ENCODE measurements around the gene NGEF.

The NGEF gene

DNA sequence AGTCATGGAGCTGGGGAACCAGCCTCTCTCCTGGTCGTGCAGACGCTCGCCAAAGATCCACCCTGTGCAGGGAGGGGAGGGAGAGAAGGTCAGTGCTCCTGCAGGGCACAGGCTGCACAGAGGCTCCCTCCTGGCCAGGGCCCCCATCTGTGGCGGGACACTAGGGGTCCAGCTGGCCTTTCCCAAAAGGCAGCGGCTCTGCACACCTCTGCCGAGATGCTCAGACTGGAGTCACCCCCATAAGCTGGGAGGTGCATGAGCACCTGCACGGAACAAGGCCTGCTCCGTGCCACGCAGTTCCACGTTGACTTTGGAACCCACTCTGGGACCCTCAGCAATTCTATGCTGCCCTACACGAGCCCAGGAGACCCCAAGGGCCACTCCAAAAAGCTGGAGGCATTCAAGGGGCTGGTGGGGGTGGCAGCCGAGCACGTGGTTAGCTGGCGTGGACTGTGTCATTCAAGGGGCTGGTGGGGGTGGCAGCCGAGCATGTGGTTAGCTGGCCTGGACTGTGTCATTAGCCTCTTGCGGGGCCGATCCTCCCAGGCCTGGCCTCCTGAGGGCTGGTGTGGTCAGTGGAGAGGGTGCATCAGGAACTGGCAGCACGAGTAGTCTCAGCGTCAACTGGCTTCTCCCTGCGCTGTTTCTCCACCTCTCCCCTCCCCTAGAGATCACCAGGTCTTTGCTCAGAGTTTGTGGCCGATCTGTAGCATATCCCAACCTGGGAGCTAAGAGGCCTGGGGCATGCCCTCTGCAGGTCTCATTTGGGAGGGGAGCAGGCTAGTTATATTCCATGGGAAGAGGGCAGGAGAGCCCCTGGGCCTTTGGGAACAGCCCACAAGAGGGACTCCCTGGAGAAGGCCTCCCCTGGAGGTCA is 133.2 kb downstream of the NGEF start:
- DNase-seq, result no peak

DNA sequence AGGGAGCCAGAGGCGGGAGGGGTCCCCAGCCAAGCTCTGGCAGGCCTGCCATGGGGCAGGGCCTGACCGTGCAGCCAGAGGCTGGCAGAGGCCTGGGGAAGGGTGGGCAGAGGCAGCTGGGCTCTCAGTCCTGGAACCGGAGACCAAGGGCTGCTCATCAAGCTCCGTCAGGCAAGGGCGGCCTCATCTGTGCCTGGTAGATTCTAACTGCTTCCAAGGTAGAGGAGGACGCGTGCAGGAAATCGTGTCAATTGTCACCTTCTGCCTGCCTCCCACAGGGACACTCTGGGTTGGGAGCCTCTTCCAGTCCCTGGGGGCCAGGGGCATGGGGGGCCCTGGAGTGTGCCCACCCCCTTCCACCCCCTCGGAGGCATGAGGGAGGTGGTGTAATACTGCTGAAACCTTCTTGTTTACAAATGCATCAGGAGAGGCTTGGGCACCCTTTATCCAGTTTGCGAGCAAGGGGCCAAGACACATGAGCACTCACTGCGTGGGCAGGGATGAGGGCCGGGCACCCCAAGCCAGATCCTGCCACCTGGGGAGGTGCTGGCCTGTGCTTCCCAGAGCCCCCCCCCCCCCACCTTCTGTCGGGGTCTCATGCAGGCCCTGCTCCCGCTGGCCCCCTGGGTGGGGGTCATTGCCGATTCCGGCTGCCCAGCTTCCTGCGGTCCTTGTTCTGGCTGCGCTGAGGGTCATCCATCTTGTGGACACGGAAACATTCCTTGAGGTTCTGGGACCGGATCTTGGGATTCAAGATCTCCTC is 134.0 kb downstream of the NGEF start:
- DNase-seq, result no peak

DNA sequence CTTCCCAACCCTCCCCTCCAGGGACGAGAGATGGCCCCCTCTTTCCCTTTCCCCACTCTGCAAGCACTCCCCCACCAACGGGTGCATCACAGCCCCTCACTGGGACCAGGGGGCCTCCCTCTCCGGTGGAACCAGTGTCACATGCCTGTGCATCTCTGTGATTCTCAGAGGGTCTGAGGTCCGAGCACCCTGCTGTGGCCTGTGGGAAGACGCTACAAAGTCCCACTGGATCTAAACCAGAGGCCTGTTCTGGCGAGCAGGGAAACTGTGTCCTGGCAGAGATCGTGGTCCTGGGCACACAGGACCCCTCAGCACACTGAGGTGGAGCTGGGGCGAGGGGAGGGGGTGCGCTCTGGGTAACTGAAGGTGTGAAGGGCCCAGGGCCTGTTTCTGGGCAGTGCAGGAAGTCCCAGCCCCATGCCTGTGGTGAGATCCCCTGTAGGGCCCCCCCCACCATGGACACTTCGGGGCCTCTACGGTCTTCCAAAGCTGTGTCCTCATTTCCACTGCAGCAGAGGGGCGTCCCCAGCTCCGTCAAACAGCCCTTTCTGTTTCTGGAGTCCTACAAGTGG is 135.0 kb downstream of the NGEF start:
- no peak for DNase-seq

DNA sequence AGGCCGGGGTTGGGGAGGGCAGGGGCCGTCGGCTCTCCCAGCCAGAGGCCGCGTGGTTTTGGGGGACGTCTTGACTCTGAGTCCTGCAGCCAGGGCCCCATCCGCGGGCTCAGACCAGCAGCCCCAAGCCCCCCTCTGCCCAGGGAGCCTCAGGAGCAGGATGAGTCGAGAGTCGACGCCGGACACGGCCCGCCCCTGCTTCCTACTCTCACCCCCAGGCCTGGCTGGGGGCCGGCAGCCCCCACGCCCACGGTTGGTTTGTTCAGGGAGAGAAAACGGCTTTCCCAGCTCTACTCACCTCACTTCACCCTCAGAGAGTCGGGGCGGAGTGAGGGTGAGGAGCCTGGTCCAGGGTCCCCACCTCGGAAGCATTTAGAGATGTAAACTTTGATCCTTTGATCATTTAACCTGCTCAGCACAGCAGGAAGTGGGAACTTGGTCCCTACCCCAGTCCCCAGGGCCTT is 136.0 kb downstream of the NGEF start:
- DNase-seq, result no peak

DNA sequence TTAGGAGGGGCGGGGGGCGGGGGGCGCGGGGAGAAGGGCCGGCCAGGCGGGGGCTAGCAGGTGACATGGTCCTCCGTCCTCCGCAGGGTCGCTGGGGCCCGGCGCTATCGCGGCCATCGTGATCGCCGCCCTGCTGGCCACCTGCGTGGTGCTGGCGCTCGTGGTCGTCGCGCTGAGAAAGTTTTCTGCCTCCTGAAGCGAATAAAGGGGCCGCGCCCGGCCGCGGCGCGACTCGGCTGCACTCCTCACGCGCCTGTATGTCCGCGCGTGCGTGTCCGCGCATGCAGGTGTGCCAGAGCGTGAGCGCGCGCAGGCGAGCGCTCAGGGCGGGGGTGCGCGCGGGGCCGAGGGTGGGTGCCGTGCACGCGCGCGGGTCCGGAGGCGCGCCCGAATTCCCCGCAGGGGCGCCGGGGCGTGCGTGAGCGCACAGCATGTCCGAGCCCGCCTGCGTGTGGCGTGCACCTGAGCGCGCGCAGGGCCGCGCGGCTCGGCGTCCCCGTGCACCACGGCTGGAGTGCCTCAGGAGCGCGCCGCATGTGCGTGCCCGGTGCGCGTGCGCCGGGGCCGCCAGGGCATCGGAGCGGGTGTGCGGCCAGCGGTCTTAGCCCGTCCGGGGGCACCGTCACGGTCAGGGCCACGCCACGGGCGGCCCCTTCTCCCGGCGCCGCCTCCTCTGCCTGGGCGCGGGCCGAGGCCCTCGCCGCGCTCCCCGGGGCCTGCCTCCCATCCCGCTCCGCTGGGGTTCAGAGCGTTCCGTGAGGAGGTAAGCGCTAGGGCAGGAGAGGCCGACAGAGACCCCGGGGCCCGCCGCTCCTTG is 136.7 kb downstream of the NGEF start:
- DNase-seq, result peak; percentile 30

DNA sequence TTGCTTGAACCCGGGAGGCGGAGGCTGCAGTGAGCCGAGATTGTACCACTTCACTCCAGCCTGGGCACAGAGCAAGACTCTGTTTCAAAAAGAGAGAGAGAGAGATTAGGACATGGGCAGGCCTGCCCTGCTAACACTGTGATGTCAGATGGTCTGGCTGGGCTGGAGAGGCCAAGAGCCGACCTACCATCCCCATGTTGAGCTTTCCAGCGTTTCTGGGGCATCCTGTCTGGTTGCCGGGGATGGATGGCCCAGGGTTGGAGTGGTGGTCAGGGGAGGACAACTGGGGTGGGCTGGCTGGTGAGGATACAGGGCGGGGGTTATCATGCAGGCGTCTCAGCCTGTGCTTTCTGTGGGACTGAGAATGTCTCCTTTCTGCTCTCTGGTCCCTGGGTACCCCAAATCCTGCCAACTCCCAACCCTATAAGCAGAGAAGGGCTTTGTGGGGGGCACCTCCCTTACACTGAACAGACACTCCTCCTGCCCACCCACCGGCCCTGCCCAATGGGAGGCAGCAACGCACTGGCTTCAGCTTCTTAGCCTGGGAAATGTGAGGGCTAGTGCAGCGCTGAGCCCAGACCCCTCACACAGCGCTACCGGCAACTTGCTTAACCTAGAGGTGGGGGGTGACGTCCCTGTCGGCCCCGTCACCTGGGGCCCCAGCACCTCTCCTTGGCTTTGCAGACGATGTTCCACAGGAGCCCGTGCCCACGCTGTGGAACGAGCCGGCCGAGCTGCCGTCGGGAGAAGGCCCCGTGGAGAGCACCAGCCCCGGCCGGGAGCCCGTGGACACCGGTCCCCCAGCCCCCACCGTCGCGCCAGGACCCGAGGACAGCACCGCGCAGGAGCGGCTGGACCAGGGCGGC is 137.6 kb downstream of the NGEF start:
- no peak for DNase-seq

DNA sequence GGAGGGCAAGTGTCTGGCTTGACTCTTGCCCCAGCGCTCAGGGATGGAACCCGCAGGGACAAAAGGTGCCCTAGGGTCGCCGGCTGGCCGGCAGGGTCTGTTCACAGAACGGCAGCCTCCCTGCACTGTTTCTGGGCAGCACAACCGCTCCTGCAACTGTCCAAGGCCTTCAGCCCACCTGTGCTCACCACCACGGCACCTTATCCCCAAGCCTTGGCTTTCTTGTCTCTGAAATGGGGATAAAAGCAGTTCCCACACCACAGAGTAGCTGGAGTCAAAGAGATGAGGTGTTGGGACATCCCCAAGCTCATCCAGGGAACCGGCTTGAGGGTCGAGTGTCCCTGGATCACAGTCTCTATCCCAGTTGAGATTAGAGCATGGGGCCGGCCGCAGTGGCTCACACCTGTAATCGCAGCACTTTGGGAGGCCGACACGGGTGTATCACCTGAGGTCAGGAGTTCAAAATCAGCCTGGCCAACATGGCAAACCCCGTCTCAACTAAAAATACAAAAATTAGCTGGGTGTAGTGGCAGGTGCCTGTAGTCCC is 138.3 kb downstream of the NGEF start:
- DNase-seq, result no peak

DNA sequence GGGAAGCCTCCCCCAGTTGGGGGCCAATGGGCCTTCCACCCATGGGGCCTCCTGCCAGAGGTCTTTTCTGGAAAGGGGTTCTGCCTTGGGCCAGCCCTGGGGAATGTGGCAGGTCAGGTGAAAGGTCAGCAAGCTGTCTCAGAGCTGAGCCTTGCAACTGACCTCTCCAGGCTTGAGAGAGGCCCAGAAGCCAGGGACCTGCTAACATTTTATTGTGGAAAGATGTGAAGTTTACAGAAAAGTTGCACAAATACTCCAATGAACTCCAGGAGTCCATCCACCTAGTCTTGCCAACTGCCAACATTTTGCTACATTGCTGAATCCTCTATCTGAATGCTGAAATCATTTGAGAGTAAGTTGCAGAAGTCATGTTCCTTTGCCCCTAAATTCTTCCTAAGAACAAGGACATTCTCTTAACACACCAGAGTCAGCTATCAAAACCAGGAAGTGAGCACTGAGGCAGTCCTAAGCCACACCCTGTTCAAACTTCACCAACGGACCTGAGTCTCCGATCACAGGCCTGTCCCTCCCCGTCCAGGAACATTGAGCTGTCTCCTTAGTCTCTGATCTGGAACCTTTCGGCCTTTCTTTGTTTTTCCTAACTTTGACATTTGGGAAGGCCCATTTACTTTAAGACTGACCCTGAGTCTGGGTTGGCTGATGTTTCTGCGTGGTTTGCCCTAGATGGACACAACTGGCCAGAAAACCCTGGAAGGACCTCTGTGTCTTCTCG is 139.0 kb downstream of the NGEF start:
- no peak for DNase-seq

DNA sequence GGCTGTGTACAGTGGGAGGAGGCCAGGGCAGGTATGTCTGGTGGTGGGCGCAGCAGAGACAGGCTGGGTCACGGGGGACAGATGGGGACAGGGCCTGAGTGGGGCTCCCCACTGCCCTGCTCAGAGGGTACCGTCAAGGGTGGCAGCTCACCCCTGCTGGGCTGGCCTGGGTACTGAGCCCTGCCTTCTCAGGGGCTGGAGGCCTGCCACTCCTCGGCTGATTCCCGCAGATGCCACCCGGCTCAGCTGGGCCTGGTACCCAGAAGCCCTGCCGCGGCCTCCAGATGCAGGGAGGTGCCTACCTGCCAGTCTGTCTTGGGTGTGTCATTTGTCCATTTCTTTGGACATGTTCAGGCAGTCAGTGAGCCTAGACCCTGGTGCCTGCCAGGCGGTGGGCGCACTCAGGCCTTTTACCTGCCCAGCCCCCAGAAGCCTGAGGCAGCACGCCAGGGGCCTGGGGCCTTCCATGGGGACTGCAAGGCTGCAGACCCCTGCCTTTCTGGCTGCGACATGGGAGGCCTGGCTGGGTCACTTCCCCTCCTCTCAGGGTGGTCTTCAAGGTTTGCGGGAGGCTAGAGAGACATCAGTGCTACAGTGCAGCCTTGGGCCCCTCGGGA is 139.7 kb downstream of the NGEF start:
- no peak for DNase-seq

DNA sequence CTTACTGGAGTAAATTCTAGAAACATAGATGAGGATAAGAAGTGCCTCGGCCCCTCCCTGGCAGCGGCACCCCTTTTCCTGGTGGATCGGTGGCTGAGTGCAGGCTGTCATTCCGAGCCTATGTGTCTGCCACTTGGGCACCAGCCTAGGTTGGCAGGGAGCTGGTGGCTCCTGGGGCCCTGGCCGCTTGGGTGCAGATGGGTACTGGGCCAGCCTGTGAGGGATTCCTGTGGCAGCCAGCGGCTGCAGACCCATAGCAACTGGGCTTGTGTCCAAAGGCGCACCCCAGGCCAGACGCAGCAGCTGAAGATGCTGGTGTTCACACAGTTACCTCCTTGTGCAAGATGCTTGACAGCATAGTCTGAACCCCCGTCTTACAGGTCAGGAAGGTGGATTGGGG is 140.2 kb downstream of the NGEF start:
- no peak for DNase-seq

DNA sequence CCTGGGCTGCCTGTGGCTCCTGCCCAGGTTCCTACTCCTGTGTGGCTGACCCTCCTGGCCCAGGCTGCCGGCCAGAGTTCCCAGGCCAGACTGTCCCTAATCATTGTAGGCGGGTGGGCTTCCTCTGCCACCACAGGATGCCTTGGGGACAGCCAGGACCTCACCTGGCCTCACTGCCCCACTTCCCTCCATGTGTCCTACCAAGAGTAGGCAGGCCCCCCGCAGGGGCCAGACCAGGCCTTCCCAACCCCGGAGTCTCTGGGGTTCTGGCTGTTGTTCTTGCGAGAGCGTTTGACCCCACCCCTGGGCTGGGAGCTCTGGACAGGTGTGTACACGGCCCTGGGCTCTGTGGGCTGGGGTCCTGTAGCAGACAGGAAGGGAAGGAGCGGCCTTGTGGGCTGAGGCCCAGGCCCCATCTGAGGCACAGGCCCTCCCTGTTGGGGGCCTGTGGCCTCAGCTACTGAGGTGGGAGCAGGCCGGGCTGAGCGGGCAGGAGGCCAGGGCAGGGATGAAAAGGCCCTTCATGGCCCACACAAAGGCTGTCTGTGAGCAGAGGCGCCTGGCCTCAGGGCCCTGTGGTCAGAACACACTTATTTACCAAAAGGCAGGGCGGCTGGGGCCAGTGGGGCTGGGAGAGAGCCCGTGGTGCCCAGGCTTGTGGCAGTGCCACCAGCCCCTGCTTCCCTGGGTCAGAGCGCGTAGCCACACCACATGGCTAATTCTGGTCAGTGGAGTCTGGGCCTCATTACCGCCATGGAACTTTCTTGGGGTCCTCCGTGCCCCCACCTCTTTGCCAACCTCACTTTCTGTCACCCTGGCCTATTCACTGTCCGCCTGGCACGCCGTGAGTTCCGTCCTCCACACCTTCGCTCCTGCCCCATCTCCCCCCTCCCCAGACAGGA is 141.0 kb downstream of the NGEF start:
- DNase-seq, result no peak

DNA sequence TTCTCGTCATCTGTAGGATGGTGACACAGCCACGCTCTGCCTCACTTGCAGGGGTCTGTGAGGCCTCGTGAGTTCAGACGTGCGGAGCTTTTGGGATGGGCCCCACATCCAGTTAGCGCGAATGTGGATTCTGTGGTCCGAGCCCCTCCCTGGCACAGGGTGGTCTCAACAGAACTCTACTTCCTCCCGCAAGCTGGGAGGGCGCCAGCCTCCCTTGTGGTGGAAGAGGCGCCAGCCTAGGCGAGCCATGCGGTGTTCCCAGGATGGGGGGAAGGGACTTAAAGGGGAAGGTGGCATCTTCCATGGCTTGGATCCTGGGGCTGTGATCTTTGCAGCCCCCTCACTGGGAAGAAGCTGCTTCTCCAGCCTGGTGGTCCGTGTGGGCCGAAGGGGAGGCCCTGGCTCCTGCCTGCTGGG is 141.6 kb downstream of the NGEF start:
- no peak for DNase-seq

DNA sequence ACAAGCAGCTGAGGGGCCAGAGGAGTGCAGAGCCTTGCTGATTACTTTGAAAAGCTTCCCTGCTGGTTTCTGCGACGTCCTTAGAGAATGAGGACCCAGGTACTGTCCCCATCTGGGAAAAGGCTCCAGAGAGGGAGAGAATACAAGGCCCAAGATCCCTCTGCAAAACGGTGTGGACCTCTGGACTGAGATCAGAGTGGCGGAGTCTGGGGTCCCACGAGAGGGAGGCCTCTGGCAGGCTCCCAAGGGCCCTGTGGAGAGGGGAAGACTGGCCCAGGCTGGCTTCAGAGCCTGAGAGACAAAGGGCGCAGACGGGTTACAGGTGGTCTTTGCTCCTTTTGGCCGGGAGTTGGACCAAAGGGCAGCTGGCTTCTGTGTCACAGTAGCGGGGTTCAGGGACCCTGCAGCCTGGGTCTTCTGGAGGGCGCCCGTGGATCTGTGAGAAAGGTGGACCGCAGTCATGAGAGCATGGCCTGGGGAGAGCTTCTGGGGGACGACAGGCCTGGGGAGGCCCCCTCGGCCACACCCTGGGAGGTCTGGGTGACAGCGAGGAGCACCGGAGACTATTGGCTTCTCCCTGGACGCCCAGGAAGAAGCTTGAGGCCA is 142.2 kb downstream of the NGEF start:
- no peak for DNase-seq

DNA sequence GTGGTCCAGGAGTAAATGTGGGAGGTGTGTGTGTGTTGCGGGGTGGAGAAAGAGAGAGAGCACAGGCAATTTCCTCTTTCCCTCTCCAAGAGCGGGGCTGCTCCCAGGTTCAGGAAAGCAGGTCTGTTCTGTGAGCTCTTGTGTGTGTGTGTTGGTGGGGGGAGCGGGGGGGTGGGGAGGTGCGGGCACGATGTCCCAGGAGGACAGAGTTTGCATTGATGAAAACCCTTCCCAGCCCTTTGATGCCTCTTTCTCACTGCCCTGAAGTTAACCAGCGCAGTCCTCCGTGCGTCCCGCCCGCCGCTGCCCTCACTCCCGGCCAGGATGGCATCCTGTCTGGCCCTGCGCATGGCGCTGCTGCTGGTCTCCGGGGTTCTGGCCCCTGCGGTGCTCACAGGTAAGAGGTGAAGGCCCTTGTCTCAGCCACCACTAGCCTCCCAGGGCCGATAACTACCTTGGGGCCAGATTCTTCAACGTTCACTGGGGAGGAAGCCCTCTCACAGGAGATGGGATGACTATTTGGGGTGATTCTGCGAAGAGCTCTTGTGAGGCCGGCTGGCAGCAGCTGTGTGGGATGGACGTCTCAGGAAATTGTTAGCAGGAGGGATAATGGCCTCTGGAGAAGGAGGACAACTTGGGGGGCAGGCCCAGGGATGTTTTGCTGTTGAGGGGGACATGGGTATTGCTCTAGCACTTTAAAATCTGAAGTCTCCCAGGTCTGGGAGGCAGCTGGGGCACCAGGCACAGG is 142.9 kb downstream of the NGEF start, which contains the start of gene SNORC:
SNORC (plus strand) TSS at position 247 of the 748 bp plus-strand sequence; CDS start at position 325, 78 bp downstream.
- DNase-seq, result no peak

DNA sequence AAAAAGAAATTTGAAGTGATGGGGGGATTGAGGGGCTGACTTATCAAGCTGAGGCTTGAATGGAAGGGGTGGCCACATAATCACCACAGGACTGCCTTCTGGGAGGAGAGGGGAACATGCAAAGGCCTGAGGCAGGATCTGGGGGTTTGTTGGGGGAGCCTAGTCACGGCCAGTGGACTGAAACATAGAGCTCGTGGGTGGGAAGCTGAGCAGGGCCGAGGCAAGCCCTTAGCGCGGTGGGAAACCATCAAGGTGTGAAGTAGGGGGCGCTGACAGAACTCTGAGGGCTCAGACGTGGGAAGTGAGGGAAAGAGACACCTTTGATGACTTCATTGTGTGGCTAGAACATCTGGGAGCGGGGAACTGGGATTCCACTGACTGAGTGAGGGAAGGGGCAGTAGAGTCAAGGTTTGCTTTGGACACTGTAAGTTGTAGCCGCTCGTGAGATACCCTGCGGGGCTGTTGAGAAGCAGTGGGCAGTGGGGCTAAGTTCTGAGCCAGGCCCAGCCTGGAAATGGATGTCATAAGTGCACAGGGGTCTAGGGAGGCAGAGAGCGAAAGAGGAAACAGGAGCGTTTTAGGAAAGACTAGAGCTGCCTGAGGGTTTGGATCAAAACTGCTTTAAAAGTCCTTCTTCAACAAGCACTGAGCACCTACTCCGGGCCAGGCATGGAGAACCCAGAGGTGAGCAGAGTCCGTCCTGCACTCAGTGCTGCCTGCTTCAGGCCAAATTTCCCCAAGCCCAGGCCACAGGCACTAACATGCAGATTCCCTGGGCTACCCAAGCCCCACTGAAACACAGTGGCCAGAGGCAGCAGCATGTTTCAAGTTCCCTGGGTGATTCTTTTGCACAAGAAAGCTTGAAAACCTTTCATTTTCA is 143.7 kb downstream of the NGEF start:
- no peak for DNase-seq

DNA sequence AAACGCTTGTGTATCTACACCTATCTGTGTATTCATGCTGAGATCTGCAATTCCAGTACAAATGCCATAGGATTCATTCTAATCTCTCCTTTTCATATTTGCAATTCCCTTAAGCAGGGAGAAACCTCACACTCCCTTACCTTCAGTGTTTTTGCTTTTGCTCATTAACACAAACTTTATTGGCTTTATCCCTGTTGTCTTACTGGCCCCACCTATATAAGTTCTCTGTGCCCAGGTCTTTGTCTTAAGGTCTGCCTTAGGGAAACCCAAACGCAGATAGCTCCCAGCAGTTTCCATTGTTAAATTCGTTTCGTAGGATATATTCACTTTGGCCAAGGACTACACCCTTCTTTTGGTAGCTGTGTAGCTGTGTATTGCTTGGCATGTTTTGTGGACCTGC is 147.0 kb downstream of the NGEF start:
- DNase-seq, result no peak

DNA sequence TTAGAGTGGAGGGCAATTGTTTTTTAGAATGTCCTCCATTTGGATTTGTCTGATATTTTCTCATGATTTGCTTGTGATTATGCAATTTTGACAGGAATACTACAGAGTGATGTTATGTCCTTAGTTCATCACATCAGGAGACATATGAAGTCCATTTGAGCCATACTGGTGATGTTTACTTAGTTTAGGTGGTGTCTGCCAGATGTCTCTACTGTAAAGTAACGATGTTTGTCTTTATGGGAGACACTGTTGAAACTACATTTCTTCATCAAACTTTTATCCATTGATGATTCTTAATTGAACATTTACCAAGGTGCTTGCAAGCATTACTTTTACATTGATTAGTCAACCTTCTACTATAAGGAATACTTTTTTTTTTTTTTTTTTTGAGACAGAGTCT is 147.9 kb downstream of the NGEF start:
- no peak for DNase-seq
